T-helper 9 cell (primary cell): ENCODE results near the gene ARHGAP4.
A peak's percentile ranks its signal among the peaks of the same experiment; 100 is the strongest.

Source experiments
- DNase-seq: peaks from one replicate; pipeline ENCODE4 v3.0.0-alpha.2; 2020

The ARHGAP4 gene

GRCh38 chrX:153877571-153878261 lies 48.3 kb downstream of the ARHGAP4 start:
- DNase-seq = no peak

- no peak for DNase-seq
Observed at GRCh38 chrX:153876112-153876491, 50.0 kb downstream of the ARHGAP4 start.

GRCh38 chrX:153875391-153876111 lies 50.5 kb downstream of the ARHGAP4 start:
- peak; percentile 74 for DNase-seq

- DNase-seq = no peak
Observed at GRCh38 chrX:153874366-153875125, 51.5 kb downstream of the ARHGAP4 start.

GRCh38 chrX:153874085-153874365 lies 52.0 kb downstream of the ARHGAP4 start:
- no peak for DNase-seq

GRCh38 chrX:153873282-153874084 lies 52.6 kb downstream of the ARHGAP4 start:
- DNase-seq = no peak

GRCh38 chrX:153871946-153872878 lies 53.9 kb downstream of the ARHGAP4 start:
- DNase-seq = no peak

GRCh38 chrX:153871451-153871850 lies 54.6 kb downstream of the ARHGAP4 start:
- DNase-seq = no peak

- DNase-seq = no peak
Observed at GRCh38 chrX:153870791-153871360, 55.2 kb downstream of the ARHGAP4 start.

GRCh38 chrX:153870288-153870690 lies 55.8 kb downstream of the ARHGAP4 start:
- no peak for DNase-seq

GRCh38 chrX:153869473-153870287 lies 56.4 kb downstream of the ARHGAP4 start:
- no peak for DNase-seq

- no peak for DNase-seq
Observed at GRCh38 chrX:153868576-153869472, 57.2 kb downstream of the ARHGAP4 start.

GRCh38 chrX:153867671-153868070 lies 58.4 kb downstream of the ARHGAP4 start:
- no peak for DNase-seq

- DNase-seq = no peak
Observed at GRCh38 chrX:153867139-153867538, 58.9 kb downstream of the ARHGAP4 start.

GRCh38 chrX:153866302-153867019 lies 59.6 kb downstream of the ARHGAP4 start:
- DNase-seq = no peak

- no peak for DNase-seq
Observed at GRCh38 chrX:153865685-153866084, 60.4 kb downstream of the ARHGAP4 start.

GRCh38 chrX:153865321-153865580 lies 60.8 kb downstream of the ARHGAP4 start:
- no peak for DNase-seq

GRCh38 chrX:153864561-153865320 lies 61.3 kb downstream of the ARHGAP4 start:
- no peak for DNase-seq
